Non-pigmented ciliary epithelial cell (primary cell): ENCODE data around the gene GIPR.
A peak's percentile ranks its signal among the peaks of the same experiment; 100 is the strongest.
"Not testable (repeated sequence)": the region's sequence is repeated elsewhere in the genome, so short reads cannot be mapped to it uniquely, and the experiment has no call there.

Experiments
- DNase-seq: peaks from one replicate; pipeline ENCODE4 v3.0.0-alpha.2; 2010; ENCODE audit warnings: low read depth

The GIPR gene

GRCh38 chr19:45691516-45692186, 23.6 kb downstream of the GIPR start, which contains the start of gene SNRPD2:
Gene SNRPD2, minus strand, starts transcription at chr19:45691953. Its CDS starts 65 bp downstream, at chr19:45691888.
- DNase-seq, result peak; percentile 83

- DNase-seq, result peak; percentile 99
These were observed 24.4 kb downstream of the GIPR start, which contains the start of gene QPCTL for GRCh38 chr19:45692187-45693105. Gene QPCTL, plus strand, starts transcription at chr19:45692666. Its CDS starts 38 bp downstream, at chr19:45692704.

GRCh38 chr19:45693106-45693788, 25.2 kb downstream of the GIPR start:
- DNase-seq, result no peak

GRCh38 chr19:45701676-45702075, 33.7 kb downstream of the GIPR start:
- DNase-seq, result no peak

GRCh38 chr19:45705115-45705514, 37.1 kb downstream of the GIPR start:
- no peak for DNase-seq

GRCh38 chr19:45705710-45706415, 37.8 kb downstream of the GIPR start:
- no peak for DNase-seq

GRCh38 chr19:45710356-45711130, 42.5 kb downstream of the GIPR start:
- DNase-seq, result no peak

GRCh38 chr19:45711851-45712698, 44.1 kb downstream of the GIPR start:
- no peak for DNase-seq

- no peak for DNase-seq
These were observed 44.7 kb downstream of the GIPR start for GRCh38 chr19:45712699-45713067.

GRCh38 chr19:45713141-45713540, 45.1 kb downstream of the GIPR start:
- DNase-seq, result no peak

GRCh38 chr19:45715139-45715538, 47.1 kb downstream of the GIPR start:
- DNase-seq, result no peak

- DNase-seq, result no peak
These were observed 48.5 kb downstream of the GIPR start for GRCh38 chr19:45716359-45717130.

GRCh38 chr19:45717131-45717982, 49.3 kb downstream of the GIPR start:
- DNase-seq, result peak; percentile 89

GRCh38 chr19:45717983-45718650, 50.1 kb downstream of the GIPR start:
- DNase-seq, result no peak

GRCh38 chr19:45720065-45720464, 52.0 kb downstream of the GIPR start:
- not testable (repeated sequence) for DNase-seq

- DNase-seq, result not testable (repeated sequence)
These were observed 60.7 kb downstream of the GIPR start for GRCh38 chr19:45728683-45729082.

GRCh38 chr19:45729800-45730290, 61.8 kb downstream of the GIPR start:
- DNase-seq, result no peak
